Activated T-cell treated with anti-CD3 and anti-CD28 coated beads for 48 hours (primary cell): Measurements from ENCODE around the gene MARF1.
A peak's percentile ranks its signal among the peaks of the same experiment; 100 is the strongest.
"Not testable (repeated sequence)": the region's sequence is repeated elsewhere in the genome, so short reads cannot be mapped to it uniquely, and the experiment has no call there.

Source experiments
- DNase-seq: peaks from one replicate; pipeline ENCODE4 v3.0.0-alpha.2; 2020; ENCODE audit warnings: low read depth

Gene MARF1

DNA sequence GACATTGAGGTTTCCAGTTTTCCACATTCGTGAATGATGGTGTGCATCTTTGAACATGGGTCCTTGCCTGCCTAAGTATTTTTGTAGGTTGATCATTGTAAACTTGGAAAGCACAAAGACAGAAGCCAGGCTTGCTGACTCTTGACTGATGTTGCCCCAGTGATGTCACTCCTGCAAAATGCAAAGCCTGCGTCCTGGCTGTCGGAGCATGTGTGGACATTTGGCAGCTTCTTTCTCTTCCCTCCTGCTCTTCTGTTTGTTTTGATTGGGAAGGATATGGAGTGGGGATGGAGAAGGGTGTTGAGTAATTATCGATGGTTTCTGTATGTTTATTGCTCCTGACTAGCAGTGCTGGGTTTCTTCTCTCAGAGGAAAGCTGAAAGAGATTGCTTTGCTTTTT is 10.3 kb upstream of the MARF1 start:
- no peak for DNase-seq

- DNase-seq: no peak
These were observed 9.5 kb upstream of the MARF1 start for GRCh38 chr16:15652293-15653001.

GRCh38 chr16:15650698-15651171 is 7.8 kb upstream of the MARF1 start:
- DNase-seq: no peak

- peak; percentile 87 for DNase-seq
These were observed 7.2 kb upstream of the MARF1 start, which contains the start of gene NDE1 for GRCh38 chr16:15650019-15650697. NDE1 (plus strand) TSS chr16:15650245; CDS start chr16:15664779, 14,534 bp downstream.

DNA sequence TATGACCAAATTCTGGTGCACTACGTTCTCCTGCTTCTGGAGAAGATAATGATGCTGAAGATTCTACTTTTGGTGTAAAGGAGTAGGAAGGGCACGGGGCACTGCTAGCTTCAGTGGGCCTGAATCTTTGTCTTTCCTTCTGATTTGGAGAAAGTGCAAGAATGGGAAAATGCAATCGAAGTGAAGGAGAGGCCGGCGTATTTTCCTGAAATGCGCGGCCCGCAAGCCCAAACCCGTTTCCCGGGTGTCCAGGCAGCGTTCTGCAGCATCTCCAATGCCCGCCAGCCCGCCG is 6.7 kb upstream of the MARF1 start:
- no peak for DNase-seq

DNA sequence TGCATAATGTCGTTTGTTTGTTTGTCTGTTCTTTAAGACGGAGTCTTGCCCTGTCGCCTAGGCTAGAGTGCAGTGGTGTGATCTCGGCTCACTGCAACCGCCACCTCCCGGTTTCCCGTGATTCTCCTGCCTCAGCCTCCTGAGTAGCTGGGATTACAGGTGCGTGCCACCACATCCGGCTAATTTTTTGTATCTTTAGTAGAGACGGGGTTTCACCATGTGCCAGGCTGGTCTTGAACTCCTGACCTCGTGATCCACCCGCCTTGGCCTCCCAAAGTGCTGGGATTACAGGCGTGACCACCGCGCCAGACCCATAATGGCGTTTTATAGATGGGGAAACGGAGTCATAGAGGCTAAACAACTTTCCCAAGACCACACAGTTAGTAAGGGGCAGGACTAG is 6.4 kb upstream of the MARF1 start:
- not testable (repeated sequence) for DNase-seq

DNA sequence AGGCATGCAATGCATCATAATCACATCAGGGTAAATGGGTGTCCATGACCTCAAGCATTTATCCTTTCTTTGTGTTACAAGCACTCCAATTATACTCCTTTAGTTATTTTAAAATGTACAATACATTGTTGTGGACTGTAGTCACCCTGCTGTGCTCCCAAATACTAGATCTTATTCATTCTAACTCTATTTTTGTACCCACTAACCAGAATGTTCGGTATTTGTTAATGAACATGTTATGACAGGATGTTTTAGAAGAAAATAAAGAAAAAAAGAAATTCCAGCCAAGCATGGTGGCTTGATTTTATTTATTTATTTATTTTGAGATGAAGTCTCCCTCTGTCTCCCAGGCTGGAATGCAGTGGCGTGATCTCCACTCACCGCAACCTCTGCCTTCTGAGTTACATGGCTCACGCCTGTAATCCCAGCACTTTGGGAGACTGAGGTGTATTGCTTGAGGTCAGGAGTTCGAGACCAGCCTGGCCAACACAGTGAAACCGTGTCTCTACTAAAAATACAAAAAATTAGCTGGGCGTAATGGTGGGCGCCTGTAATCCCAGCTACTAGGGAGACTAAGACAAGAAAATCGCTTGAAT is 5.3 kb upstream of the MARF1 start:
- no peak for DNase-seq

DNA sequence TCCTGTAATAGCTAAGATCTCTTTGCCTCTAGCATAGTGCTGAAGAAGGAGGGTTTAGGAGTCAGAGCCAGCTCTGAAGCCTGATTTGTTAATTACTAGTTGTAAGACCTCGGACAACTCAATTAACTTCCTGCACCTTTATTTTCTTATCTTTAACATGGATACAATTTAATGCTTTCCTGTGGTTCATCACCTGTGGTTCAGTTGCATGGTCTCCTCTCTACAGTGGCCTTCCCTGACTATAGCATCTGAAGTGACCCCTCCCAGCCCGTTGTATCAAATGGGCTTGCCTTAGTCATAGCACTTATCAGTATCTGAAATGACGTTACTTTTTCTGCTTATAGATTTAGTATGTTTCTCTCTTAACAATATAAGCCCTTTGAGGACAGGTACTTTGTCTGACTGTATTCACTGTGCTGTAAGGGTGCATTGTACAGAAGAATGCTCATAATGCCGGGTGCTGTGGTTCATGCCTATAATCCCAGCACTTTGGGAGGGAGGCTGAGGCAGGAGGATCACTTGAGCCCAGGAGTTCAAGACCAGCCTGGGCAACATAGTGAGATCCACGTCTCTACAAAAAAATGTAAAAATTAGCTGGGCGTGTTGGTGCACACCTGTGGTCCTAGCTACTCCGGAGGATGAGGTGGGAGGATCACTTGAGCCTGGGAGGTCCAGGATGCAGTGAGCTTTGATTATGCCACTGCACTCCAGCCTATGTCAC is 4.5 kb upstream of the MARF1 start:
- no peak for DNase-seq

- DNase-seq: not testable (repeated sequence)
These were observed 3.8 kb upstream of the MARF1 start for GRCh38 chr16:15646557-15647293.

DNA sequence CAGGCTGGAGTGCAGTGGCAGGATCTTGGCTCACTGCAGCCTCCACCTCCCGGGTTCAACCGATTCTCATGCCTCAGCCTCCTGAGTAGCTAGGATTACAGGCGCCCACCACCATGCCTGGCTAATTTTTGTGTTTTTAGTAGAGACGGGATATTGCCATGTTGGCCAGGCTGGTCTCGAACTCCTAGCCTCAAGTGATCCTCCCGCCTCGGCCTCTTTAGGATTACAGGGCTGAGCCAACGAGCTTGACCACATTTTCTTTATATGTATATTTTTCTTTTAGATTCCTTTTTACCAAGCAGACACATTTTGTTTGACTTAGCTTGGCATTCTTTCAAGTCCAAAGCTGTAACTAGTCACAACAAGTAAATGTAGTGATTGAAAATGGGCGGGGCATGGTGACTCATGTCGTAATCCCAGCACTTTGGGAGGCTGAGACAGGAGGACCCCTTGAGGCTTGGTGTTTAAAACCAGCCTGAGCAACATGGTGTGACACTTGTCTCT is 2.1 kb upstream of the MARF1 start:
- peak; percentile 27 for DNase-seq

DNA sequence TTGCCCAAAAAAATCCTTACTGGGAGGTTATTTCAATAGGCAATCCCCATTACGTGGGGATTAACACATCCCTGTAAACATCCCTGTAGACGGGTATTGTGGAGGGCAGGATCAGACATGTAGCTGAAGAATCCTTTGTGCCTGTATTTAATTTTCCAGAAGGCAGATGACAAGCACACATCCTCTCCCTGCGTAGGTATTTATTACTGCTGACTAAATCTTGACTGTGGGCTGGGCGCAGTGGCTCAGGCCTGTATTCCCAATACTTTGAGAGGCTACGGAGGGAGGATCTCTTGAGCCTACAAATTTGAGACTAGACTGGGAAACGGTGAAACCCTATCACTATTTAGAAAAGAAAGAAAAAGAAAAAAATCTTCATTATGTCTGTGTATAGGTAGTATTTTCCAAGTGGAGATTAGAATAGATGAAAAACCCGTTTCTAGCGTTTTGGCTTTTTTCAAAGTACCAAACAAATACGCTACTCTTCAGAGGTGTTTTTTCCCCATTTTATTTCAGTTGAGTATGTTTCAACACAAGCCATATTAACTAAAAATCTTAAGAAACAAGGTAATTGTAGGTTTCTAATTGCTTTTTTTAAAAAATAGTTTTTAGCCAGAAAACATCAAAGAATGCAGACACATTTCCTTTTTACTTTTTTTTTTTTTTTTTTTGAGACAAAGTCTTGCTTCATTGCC is 1.5 kb upstream of the MARF1 start:
- DNase-seq: no peak

DNA sequence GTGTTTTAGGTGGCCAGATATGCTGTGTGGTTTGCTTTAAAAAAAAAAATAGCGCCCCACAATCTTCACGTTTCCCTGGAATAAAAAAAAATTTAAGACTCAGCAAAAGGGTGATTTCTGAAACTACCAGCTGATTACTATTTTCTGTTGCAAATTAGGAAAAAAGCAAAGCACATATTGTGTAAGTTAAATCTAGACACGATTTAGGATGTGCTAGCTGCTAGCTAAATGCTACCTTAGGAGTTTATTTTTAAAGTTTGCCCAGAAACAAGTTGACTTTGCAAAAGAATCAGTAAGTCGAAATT is 944 bp upstream of the MARF1 start:
- no peak for DNase-seq

- DNase-seq: peak; percentile 82
These were observed 352 bp downstream of the MARF1 start for GRCh38 chr16:15642557-15643047.

- DNase-seq: no peak
These were observed 999 bp downstream of the MARF1 start for GRCh38 chr16:15641753-15642556.

GRCh38 chr16:15640966-15641365 is 2.0 kb downstream of the MARF1 start:
- no peak for DNase-seq

- peak; percentile 14 for DNase-seq
These were observed 3.8 kb downstream of the MARF1 start for GRCh38 chr16:15639061-15639568.

DNA sequence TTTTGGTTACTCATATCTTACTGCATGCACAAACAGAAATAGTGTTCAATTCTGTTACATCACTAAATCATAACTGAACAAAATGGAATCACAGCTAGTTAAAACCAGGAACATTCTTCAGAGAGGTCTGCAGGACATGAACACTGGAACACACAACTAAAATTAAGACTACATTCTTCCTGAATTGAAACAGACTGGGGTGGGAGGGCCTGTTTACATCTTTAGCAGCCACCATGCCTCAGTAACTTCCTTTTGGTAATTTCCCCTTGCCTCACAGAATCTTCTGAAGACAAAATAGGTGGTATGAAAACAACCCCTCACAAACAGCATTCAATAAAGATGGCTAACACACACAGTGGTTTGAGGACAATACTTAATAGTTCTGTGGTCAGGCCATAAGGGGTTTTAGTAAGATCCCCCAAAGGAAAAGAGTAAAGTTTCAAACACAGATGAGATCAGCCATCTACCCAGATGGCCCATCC is 6.5 kb downstream of the MARF1 start:
- DNase-seq: no peak

- DNase-seq: no peak
These were observed 7.0 kb downstream of the MARF1 start for GRCh38 chr16:15635926-15636325.

DNA sequence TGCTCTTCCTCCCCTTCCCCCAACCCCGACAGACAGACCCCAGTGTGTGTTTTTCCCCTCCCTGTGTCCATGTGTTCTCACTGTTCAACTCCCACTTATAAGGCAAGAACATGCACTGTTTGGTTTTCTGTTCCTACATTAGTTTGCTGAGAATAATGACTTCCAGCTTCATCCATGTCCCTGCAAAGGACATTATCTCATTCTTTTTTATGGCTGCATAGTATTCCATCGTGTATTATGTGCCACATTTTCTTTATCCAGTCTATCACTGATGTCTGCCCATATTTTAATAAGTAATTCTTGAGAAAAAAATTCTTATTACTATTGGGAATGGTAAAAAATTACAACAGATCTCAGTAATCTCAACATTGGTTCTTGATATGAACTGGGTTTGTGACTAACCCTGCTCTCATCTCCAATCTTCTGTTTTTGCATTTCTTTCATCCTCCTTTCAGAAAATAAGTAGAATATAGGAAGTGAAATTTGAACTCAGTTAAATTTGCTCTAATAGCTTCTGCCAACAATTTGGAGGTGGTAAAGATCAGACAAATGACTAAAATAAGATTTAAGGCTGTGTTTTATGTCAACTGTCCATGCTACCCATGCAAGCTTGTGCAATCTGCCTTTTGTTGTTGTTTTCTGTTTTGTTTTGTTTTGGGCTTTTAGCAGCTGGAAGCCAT is 11.1 kb downstream of the MARF1 start:
- no peak for DNase-seq
